Naive B cell (primary cell): Measurements from ENCODE around the gene HERC4. TPM values are rescaled to one million over a fixed set of nuclear protein-coding genes. Genes with fewer than 3 reads are reported as not detected.

Experiments
- ATAC-seq, 2 donors: fragments of 150-1000 bp; cut with Tn5 transposase; 2 replicates each; pipeline ENCODE4 v1.10.0; 2021; ENCODE audit warnings: low read depth in 2 of 2, mild to moderate bottlenecking in 2 of 2, moderate library complexity in 2 of 2
- DNase-seq: peaks from one replicate; pipeline ENCODE4 v3.0.0; 2022
- H3K27ac Mint-ChIP-seq, 6 donors: one replicate each; pipeline ENCODE4 v1.8.0; 2020 to 2022; ENCODE audit warnings: mild to moderate bottlenecking in 6 of 6, mixed read lengths in 6 of 6, moderate library complexity in 5 of 6, inconsistent platforms in 2 of 6
- H3K27me3 Mint-ChIP-seq, 3 donors: one replicate each; pipeline ENCODE4 v1.8.0; 2021 to 2022; ENCODE audit warnings: mixed read lengths in 3 of 3, mild to moderate bottlenecking in 1 of 3
- H3K36me3 Mint-ChIP-seq, 2 donors: one replicate each; pipeline ENCODE4 v1.8.0; 2020 to 2022; ENCODE audit warnings: mixed read lengths in 2 of 2, inconsistent platforms in 1 of 2, mild to moderate bottlenecking in 1 of 2
- H3K4me1 Mint-ChIP-seq, 3 donors: one replicate each; pipeline ENCODE4 v1.8.0; 2020 to 2022; ENCODE audit warnings: mixed read lengths in 3 of 3, inconsistent platforms in 1 of 3, mild to moderate bottlenecking in 1 of 3, moderate library complexity in 1 of 3
- H3K4me3 Mint-ChIP-seq, 8 donors: one replicate each; pipeline ENCODE4 v1.8.0; 2020 to 2022; ENCODE audit warnings: mild to moderate bottlenecking in 8 of 8, mixed read lengths in 8 of 8, moderate library complexity in 8 of 8, inconsistent platforms in 2 of 8
- H3K9me3 Mint-ChIP-seq, 7 donors: one replicate each; pipeline ENCODE4 v1.8.0; 2020 to 2022; ENCODE audit warnings: mixed read lengths in 7 of 7, mild to moderate bottlenecking in 5 of 7, inconsistent platforms in 2 of 7, moderate library complexity in 1 of 7
- polyA plus RNA-seq, 6 donors: library from polyadenylated mRNA; unstranded; fragments of 300-500 nt; fragmentation: Illumina TruSeq; gene quantifications; one replicate each; pipeline ENCODE4 v1.2.3, GENCODE V29; 2021; ENCODE audit warnings: low read depth in 6 of 6

Gene HERC4
- 10 to 100 TPM; 19.5 to 37.5 (median 23.9) TPM for polyA plus RNA-seq

GRCh38 chr10:68074775-68075549 is at the start of gene HERC4:
Gene HERC4 (minus strand): TSS chr10:68075283. CDS start chr10:68073108, 2,175 bp downstream.
- H3K36me3 Mint-ChIP-seq: no peaks in the 10 kb centered on the region
- peaks cover 15 to 32% (median 19%) of the 10 kb centered on the region in 3 donors for H3K4me1 Mint-ChIP-seq
- H3K4me3 Mint-ChIP-seq: peak within 1 kb of the TSS; percentile 91 to 98 (median 97)
- peak within 1 kb of the TSS; percentile 97 to 100 (median 98) for H3K27ac Mint-ChIP-seq
- H3K9me3 Mint-ChIP-seq: no peaks in the 10 kb centered on the region
- no peaks in the 10 kb centered on the region for H3K27me3 Mint-ChIP-seq
- DNase-seq: peak; percentile 97
- peak; percentile 92 to 94 for ATAC-seq

GRCh38 chr10:68124718-68125117 is 49.6 kb upstream of the HERC4 start:
- no peak overlapping the region for H3K27ac Mint-ChIP-seq
- H3K27me3 Mint-ChIP-seq: peaks cover 4 to 9% (median 6%) of the 10 kb centered on the region in 3 donors
- H3K4me3 Mint-ChIP-seq: no peak overlapping the region
- DNase-seq (no peak), ATAC-seq (no peak)
- no peaks in the 10 kb centered on the region for H3K36me3 Mint-ChIP-seq
- no peaks in the 10 kb centered on the region for H3K4me1 Mint-ChIP-seq
- no peaks in the 10 kb centered on the region for H3K9me3 Mint-ChIP-seq

GRCh38 chr10:68121852-68122251 is 46.8 kb upstream of the HERC4 start:
- Mint-ChIP-seq H3K4me3 (no peak overlapping the region), H3K9me3 (no peaks in the 10 kb centered on the region), H3K27me3 (peaks cover 6 to 8% (median 8%) of the 10 kb centered on the region in 3 donors), H3K4me1 (no peaks in the 10 kb centered on the region), H3K36me3 (no peaks in the 10 kb centered on the region), H3K27ac (no peak overlapping the region)
- DNase-seq (no peak), ATAC-seq (no peak)

- Mint-ChIP-seq H3K36me3 (no peaks in the 10 kb centered on the region), H3K27ac (no peak overlapping the region), H3K27me3 (peaks cover 2 to 4% (median 2%) of the 10 kb centered on the region in 3 donors)
Measured at GRCh38 chr10:68121020-68121743, 46.1 kb upstream of the HERC4 start.

GRCh38 chr10:68118657-68119056 is 43.6 kb upstream of the HERC4 start:
- H3K27me3 Mint-ChIP-seq: peaks cover 6 to 8% (median 8%) of the 10 kb centered on the region in 3 donors
- ATAC-seq (no peak), DNase-seq (no peak)
- no peaks in the 10 kb centered on the region for H3K36me3 Mint-ChIP-seq
- no peak overlapping the region for H3K4me3 Mint-ChIP-seq
- no peaks in the 10 kb centered on the region for H3K9me3 Mint-ChIP-seq
- H3K4me1 Mint-ChIP-seq: no peaks in the 10 kb centered on the region
- H3K27ac Mint-ChIP-seq: no peak overlapping the region

More at GRCh38 chr10:68121020-68121743, 46.1 kb upstream of the HERC4 start:
- Mint-ChIP-seq H3K9me3 (no peaks in the 10 kb centered on the region), H3K4me3 (no peak overlapping the region), H3K4me1 (no peaks in the 10 kb centered on the region)
- ATAC-seq (no peak), DNase-seq (no peak)

GRCh38 chr10:68112837-68113236 is 37.8 kb upstream of the HERC4 start:
- Mint-ChIP-seq H3K4me3 (no peak overlapping the region), H3K9me3 (no peaks in the 10 kb centered on the region), H3K4me1 (no peaks in the 10 kb centered on the region), H3K27me3 (peaks cover 6 to 12% (median 9%) of the 10 kb centered on the region in 3 donors), H3K27ac (no peak overlapping the region), H3K36me3 (no peaks in the 10 kb centered on the region)
- DNase-seq: no peak
- ATAC-seq: no peak

GRCh38 chr10:68111584-68111983 is 36.5 kb upstream of the HERC4 start:
- Mint-ChIP-seq H3K27me3 (peaks cover 6 to 12% (median 9%) of the 10 kb centered on the region in 3 donors), H3K4me1 (no peaks in the 10 kb centered on the region), H3K36me3 (no peaks in the 10 kb centered on the region), H3K9me3 (no peaks in the 10 kb centered on the region), H3K4me3 (no peak overlapping the region), H3K27ac (no peak overlapping the region)
- DNase-seq (no peak), ATAC-seq (no peak)

- H3K4me3 Mint-ChIP-seq: no peak overlapping the region
- H3K27me3 Mint-ChIP-seq: peaks cover 0 to 5% (median 5%) of the 10 kb centered on the region in 3 donors
- no peak for DNase-seq
- no peaks in the 10 kb centered on the region for H3K9me3 Mint-ChIP-seq
- no peak for ATAC-seq
- H3K27ac Mint-ChIP-seq: no peak overlapping the region
- no peaks in the 10 kb centered on the region for H3K36me3 Mint-ChIP-seq
- no peaks in the 10 kb centered on the region for H3K4me1 Mint-ChIP-seq
Measured at GRCh38 chr10:68110027-68110426, 34.9 kb upstream of the HERC4 start.

GRCh38 chr10:68109331-68109730 is 34.2 kb upstream of the HERC4 start, which contains the start of gene MYPN:
Gene MYPN (plus strand): TSS chr10:68109488. CDS start chr10:68121439, 11,951 bp downstream.
- Mint-ChIP-seq H3K27me3 (peaks cover 0 to 5% (median 4%) of the 10 kb centered on the region in 3 donors), H3K27ac (peak within 1 kb of the TSS in 1 of 6 donors; percentile 67), H3K36me3 (no peaks in the 10 kb centered on the region), H3K4me1 (no peaks in the 10 kb centered on the region), H3K9me3 (no peaks in the 10 kb centered on the region), H3K4me3 (no peak within 1 kb of the TSS)
- ATAC-seq (no peak), DNase-seq (no peak)

- Mint-ChIP-seq H3K27ac (no peak overlapping the region), H3K9me3 (no peaks in the 10 kb centered on the region), H3K27me3 (peaks cover 0 to 5% (median 4%) of the 10 kb centered on the region in 3 donors), H3K4me1 (no peaks in the 10 kb centered on the region), H3K36me3 (no peaks in the 10 kb centered on the region), H3K4me3 (no peak overlapping the region)
- ATAC-seq (no peak), DNase-seq (no peak)
Measured at GRCh38 chr10:68108653-68109052, 33.6 kb upstream of the HERC4 start.

- DNase-seq (no peak), ATAC-seq (no peak)
- H3K9me3 Mint-ChIP-seq: no peaks in the 10 kb centered on the region
- H3K4me1 Mint-ChIP-seq: no peaks in the 10 kb centered on the region
- H3K27ac Mint-ChIP-seq: no peak overlapping the region
- H3K27me3 Mint-ChIP-seq: peaks cover 0 to 5% (median 4%) of the 10 kb centered on the region in 3 donors
- no peak overlapping the region for H3K4me3 Mint-ChIP-seq
- no peaks in the 10 kb centered on the region for H3K36me3 Mint-ChIP-seq
Measured at GRCh38 chr10:68108051-68108450, 33.0 kb upstream of the HERC4 start.

GRCh38 chr10:68107651-68108050 is 32.6 kb upstream of the HERC4 start:
- no peaks in the 10 kb centered on the region for H3K4me1 Mint-ChIP-seq
- no peak overlapping the region for H3K4me3 Mint-ChIP-seq
- H3K9me3 Mint-ChIP-seq: no peaks in the 10 kb centered on the region
- peak overlapping the region in 1 of 6 donors; percentile 82 for H3K27ac Mint-ChIP-seq
- peaks cover 0 to 5% (median 4%) of the 10 kb centered on the region in 3 donors for H3K27me3 Mint-ChIP-seq
- DNase-seq (no peak), ATAC-seq (no peak)
- H3K36me3 Mint-ChIP-seq: no peaks in the 10 kb centered on the region

GRCh38 chr10:68106656-68107055 is 31.6 kb upstream of the HERC4 start:
- Mint-ChIP-seq H3K27ac (no peak overlapping the region), H3K4me1 (peaks cover 0 to under 1% (median 0%) of the 10 kb centered on the region in 3 donors), H3K4me3 (no peak overlapping the region), H3K9me3 (no peaks in the 10 kb centered on the region), H3K27me3 (peaks cover 0 to 5% (median 4%) of the 10 kb centered on the region in 3 donors), H3K36me3 (no peaks in the 10 kb centered on the region)
- no peak for ATAC-seq
- DNase-seq: no peak

GRCh38 chr10:68105820-68106219 is 30.7 kb upstream of the HERC4 start:
- Mint-ChIP-seq H3K4me3 (no peak overlapping the region), H3K4me1 (peaks cover 0 to 2% (median 0%) of the 10 kb centered on the region in 3 donors), H3K36me3 (no peaks in the 10 kb centered on the region), H3K27me3 (peaks cover 0 to 5% (median 4%) of the 10 kb centered on the region in 3 donors), H3K27ac (no peak overlapping the region), H3K9me3 (no peaks in the 10 kb centered on the region)
- ATAC-seq (no peak), DNase-seq (no peak)
